Suppressor macrophage (primary cell): ENCODE data around the gene CCNQ.

Experiments
- DNase-seq, 4 experiments: peaks; one replicate each; pipeline ENCODE4 v3.0.0-alpha.2; 2020 to 2022

CCNQ gene

DNA sequence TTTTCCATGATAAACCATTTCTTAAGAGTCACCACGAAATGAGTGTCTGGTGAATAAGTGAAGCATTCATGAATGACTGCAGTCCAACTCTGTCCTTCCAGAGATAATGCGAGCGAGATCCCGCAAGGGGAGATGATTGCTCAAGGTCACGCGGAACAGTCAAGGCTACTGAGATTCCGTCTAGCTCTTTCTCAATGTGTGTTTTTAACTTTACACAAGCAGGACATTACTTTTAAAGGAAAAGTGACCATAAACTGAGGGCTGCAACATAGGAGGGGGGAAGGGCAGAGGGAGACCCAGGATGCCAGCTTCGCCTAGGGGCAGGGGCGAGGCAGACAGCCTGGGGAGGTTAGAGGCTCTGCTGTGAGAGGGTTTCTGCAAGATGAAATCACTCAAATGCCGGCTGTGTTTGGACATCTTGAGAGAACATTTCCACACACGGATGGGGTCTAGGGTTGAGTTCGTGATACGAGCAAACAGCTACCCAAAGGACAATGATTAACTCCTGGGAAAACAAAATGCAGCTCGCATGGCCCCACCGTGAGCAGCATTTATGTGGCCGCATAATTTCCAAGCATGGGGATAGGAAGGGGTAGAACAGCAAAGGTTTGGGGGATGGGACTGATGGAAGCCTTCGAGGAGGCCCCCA lies 23.8 kb upstream of the CCNQ start:
- DNase-seq, result no peak

DNA sequence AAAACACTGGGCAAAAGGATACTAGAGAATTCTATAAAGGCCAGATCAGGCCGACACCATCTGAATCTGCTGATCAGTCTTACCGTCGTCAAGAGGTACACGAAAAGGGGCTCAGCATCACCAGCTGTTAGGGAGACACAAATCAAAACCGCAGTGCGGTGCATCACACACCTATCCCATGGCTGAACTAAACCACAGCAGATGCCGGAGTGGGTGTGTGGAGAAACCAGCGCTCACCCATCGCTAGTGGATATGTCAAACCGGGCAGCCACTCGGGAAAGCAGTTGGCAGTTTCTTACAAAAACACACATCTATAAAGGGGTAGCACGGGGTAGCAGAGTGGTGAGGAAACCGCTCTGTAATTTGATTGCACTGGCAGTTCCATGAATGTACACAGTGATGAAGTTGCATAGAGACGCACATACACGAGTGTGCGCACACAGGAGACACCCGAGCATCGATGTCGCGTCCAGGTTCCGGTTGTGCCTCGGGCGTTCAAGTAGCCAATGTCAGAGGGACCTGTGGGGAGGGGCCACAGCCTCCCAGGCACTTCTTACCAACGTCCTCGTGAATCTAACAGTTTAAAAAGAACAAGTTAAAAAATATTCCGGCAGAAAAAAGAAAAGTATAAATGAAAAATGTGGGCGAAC lies 23.1 kb upstream of the CCNQ start:
- DNase-seq, result no peak

DNA sequence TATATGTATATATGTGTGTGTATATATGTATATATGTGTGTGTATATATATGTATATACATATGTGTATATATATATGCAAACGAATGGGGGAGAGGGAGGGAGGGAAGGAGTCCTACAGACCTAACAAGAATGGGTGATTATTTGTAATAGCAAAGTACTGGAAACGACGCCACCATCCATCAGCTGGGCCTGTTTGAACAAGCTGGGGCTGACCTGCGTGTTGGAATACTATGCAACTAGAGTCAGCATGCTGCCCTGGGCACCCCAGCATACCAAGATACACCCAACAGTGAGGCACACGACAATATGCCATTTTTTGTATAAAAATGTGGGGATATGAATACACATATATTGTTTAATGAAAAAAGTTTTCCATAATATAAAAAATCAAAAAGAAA lies 21.6 kb upstream of the CCNQ start:
- no peak for DNase-seq

DNA sequence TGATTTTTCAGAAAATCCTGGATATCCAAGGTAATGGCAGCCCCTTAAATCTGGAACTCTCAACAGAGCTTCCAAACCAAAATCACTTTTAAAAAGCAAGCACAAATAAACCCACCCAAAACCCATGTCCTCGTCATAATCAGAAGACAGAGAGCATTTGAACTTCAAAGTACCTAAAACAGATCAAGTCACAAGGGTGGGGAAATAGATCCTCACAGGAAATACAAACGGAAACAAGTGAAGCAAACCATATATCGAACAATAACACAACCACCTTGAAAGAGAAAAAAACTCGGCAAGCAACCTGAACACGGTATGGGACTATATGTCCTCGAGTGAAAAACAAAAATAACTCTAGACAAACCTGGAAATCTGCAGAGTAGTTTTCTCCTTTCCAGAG lies 15.9 kb upstream of the CCNQ start:
- no peak for DNase-seq

DNA sequence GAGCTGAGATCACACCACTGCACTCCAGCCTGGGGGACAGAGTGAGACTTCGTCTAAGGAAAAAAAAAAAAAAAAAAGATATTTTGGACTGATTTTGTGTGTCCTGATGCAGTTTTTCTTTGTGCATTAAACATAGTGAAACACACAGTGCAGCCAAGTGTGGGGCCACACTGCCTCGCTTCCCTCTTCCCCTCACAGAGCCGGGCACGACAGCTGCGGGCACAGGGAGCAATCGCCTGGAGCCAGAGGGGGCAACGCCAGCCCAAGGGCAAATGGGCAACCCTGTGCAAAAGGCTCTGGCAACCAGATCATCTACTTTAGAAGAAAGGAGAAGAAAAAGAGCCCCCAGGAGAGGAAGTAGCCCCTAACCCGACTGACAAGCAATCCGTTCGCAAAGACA lies 13.5 kb upstream of the CCNQ start:
- DNase-seq, result no peak

DNA sequence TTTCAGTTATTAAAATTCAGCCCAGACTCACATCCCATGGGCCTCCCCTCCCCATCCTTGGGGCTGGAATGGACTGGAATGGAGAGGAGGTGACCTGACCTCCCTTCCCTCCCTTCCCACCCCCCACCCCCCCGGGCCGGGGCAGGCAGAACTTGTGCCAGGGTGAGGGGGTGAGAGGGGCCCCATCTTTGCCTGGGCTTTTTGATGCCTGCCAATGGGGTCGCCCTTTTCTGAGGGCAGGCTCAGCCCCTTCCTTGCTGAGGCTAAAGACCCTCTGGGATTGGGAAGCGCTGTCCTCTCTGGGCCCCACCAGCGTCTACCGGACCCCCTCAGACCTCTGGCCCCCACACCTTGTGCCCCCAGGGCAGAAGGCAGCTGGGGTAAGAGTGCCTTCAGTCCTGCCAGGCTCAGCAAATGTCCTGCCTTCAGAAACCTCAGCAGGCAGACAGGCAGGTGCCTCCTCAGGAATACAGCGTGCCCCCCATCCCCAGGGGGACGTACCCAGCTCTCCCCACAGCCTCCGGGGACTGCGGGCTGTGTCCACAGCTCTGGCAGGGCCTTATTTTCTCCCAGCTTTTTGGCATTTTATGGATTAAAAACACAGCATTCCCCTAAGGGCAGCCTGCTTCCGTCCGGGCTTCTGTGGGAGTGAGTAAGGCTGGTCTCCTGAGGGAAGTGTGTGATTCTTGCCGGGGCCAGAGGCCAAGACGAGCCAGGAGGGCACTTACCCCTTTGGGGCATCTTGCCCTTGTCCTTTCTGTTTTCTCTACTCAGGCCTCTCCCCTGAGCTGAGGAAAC lies 12.6 kb upstream of the CCNQ start:
- DNase-seq, result no peak

DNA sequence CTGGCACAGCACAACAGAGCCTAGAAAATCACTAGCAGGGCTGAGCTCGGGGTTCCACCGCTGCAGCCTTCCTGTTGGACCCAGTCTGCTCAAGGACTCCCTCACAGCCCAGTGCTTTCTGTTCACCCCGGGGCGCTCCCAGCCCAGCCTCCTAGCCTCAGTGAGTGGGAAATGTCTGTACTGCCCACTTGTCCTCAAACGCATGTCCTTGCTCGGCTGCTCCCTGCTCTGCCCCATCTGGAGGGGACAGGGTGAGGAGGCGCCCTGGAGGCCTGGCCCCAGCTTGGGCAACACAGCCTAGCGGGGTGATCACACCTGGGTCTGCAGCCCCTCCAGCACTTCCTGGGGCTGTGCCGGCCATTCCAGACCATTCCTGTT lies 11.9 kb upstream of the CCNQ start:
- no peak for DNase-seq

DNA sequence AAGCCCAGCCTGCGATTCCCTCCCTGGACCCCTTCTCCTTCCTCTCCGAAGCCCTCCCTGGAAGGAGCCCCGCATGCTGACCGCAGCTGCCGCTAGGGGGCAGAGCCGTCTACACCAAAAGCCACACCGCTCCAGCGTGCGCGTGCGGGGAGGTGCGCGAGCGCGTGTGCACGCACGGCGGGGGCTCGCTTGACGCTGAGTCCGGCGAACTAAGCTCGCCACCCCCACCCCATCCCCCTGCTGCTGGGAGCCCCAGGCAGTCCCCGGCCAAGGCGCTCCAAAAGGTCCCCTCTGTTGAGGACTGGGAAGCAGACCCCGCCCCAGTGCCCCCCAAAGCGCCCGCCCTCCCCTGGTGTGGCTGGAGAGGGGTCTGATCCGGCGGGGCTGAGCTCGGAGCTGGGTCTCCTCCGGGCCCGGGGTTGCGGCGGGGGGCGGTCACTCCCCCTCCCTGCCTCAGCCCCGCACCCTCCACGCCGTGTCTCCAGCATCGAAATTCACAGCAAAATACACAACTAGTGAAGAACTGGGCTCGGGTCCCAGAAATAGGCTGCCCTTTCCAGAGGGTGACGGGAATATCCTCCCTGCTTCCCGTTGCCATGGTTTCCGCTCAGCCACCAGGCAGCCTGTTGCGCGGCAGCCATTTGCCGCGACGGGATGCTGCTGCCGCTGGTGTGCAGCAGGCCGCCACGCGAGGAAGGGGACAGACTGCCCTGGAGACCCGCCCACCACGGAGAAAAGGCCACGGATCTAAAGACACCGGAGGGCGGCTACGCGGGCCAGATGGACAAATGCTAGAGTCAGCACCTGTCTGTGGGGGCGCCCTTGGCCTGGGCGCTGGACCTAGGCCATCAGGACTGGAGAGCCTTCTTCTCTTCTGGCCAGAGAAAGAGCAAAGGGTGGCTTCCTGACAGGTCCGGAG lies 11.2 kb upstream of the CCNQ start:
- peak; percentile 45 to 83 (median 58) for DNase-seq

DNA sequence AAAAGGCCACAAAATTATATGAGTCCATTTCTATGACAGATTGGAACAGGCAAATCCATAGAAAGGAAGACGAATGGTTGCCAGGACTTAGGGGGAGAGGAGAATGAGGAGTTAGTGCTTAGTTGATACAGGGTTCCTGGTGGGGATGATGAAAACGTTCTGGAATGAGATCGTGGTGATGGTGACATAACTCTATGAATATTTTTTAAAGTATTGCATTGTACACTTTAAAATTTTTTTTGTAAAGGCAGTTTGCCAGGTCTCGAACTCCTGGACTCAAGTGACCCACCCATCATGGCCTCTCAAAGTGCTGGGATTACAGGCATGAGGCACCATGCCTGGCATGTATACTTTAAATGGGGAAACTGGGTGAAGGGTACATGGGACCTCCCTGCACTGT lies 9.9 kb upstream of the CCNQ start:
- no peak for DNase-seq

DNA sequence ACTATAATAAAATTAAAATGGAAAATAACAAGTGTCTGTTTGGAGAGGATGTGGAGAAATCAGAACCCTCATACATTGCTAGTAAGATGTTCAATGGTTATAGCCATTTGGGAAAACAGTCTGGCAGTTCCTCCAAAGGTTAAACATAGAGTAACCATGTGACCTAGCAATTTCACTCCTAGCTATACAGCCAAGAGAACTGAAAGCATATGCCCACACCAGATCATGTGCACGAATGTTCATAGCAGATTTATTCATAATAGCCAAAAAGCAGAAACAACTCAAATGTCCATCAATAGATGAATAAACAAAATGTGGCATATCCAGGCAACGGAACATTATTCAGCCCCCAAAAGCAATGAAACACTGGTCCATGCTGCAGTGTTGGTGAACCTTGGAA lies 9.4 kb upstream of the CCNQ start:
- DNase-seq, result peak; percentile 66 to 86 (median 77)

DNA sequence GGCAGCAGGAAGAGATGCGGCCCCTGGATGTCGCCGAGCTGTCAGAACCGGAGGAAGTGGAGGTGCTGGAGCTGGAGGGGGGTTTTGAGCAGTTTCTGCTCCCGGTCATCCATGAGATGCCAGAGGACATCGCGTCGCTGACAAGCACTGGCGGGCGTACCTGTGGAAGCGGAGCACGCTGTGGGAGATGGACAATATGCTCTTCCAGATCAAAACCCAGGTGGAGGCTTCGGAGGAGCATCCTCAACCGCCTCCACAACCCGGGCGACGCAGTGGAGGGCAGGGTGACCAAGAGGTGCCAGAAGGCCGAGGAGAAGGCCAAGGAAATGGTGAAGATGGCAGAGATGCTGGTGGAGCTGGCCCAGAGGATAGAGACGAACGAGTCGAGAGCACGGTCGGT lies 7.6 kb upstream of the CCNQ start:
- no peak for DNase-seq

DNA sequence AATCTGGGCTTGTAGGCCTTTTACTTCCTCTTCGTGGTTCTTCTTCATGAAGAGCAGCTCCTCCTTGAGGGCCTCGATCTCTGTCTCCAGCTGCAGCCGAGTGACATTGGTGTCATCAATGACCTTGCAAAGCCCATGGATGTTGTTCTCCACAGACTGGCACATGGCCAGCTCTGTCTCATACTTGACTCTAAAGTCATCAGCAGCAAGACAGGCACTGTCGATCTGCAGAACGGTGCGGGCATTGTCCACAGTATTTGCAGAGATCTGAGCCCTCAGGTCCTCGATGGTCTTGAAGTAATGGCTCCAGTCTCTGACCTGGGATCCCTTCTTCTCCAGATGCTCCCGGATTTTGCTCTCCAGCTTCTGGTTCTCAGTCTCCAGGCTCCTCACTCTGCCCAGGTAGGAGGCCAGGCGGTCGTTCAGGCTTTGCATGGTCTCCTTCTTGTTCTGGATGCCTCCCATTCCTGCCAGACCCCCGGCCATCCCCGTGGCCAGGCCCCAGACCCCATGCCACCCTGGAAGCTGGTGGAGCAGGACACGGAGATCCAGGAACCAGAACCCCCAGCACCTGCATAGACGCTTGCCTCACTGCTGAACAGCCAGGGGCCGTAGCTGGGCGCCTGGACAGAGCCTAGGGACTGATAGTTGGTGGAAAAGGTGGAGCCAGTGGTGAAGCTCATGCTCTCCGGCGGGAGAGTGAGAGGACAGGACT lies 5.9 kb upstream of the CCNQ start:
- DNase-seq, result peak in 3 of 4 experiments; percentile 21 to 30 (median 28)

DNA sequence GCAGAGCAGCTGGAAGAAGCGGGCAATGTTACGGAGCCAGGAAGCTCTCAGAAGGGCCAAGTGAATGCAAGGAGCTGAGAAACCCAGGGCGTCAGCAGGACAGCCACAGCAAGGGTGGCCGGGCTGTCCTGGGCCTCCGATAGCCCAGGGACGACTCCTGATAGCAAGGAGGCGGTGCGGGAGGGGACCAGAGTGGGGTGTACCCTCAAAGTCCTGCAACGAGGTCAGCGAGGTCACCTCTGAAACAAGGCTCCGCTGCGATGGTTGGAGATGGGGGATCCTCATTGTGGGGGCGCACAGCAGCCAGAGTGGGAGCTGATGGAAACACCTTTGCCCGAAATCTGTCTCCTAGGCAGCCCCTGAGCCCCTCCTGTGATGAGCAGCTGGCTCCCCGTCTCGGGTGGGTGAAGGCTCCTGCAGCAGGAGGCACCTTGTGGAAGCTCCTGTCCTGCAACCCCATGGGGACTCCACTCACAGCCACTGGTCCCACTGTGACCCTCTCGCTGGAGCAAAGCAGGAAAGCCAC lies 4.3 kb upstream of the CCNQ start:
- no peak for DNase-seq

DNA sequence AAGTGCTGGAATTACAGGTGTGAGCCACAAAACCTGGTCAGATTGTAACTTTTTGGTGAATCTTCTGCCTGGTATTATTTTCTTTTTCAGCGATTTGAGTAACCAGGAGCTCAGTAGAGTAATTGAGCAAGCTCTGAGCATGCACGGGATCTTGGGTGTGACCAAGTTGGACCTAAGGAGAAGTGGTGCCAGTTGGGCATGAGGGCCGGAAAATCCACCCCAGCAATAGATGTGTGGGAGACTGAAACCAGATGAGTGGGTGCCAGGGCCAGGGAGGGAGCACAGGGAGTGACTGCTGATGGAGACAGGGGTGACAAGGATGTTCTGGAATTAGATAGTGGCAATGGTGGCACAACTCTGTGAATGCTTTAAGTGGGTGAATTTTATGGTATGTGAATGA lies 3.7 kb upstream of the CCNQ start:
- peak; percentile 17 to 63 (median 48) for DNase-seq

DNA sequence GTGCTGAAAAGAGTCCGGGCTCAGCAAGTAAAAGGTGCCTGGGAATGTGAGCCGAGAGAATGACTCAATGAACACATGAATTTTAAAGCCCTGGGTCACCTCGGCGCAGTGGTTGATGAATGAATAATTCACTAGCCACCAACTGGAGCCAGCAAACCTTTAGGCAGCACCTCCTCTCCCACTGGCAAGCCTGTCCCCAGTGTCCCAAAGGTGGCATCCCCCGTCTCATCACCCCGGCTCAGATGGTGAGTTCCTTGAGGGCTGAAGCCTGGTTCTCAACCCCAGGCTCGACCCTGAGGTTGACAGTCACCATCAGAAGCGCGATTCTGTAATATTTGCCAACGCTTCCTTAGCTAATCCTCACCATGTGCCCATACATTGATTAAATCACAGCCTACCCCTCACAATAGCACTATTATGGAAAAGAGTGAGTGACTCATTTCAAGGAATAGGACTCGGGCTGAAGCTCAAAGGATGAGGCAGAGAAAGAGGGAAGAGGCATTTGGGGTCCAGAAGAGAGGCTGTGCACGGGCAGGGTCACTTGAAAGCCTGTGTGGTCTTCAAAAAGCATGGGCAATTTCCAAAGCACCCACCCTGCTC lies 2.7 kb upstream of the CCNQ start:
- DNase-seq, result no peak

DNA sequence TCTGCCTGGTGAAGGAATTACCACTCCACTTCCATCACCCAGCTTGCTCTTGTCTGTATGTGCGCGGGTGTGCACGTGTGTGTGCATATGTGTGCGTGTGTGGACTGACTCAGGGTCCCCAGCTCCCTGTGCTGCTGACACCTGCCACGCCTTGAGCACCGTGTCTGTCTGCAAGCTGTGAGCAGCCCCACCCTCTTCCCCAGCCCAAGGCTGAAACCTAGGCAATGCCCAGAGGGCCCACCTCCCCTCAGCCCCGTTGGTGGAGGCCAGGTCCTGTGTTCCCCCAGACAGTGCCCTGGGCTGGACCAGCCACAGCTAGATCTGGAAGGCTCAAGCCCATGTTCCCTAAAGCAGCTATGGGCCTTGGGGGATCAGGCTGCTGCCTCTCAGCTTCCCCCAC lies 2.0 kb upstream of the CCNQ start:
- DNase-seq, result no peak

DNA sequence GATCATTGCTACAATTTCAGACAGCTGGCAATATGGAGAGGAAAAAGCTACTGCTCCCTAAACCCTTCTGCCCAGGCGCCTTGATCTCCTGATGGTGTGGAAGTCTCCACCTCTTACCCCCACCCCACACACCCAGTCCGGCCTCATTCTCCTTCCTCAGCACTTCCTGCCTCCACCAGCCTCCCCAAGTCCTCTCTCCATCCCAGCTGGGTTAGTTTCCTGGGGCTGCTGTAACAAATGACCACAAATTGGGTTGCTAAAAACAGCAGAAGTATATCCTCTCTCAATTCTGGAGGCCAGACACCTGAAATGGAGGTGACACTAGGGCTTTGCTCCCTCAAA lies 1.1 kb upstream of the CCNQ start:
- peak; percentile 23 to 55 (median 36) for DNase-seq

DNA sequence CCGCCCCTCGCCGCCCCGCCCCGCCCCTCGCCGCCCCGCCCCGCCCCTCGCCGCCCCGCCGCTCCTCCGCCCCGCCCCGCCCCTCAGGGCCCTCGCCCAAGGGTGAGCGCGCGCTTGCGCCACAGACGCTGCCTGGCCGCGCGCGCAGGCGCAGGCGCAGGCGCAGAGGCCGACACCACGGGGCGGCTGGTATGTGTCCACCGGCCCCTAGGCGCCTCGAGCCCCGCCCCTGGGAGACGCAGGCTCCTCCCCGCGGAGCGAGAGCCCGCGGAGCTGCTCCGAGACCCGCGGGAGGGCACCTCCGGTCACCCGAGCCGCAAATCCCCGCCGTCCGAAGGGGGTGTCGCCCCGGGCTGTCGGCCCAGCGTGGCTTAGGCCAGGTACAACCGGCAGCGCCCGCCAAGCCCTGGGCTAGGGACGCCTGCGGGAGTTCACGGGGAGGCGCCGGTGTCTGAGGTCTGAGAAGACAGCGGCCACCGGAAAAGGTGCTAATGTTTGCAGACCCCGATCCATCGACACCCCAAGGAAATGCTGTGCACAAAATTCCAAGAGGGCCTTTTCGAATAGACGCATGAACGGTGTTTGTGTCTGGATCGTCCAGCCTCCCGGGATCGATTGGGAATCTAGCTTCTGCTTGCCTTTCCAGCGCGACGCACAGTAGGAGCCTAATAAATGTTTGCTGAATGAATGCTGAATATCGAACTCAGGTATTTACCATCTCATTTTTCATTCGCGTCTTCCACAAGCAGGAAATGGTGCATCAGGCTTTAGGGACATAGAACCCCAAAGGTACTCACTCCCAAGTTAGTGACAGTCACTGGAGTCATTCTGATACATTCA lies 473 bp upstream of the CCNQ start:
- DNase-seq, result peak; percentile 92 to 96 (median 94)

DNA sequence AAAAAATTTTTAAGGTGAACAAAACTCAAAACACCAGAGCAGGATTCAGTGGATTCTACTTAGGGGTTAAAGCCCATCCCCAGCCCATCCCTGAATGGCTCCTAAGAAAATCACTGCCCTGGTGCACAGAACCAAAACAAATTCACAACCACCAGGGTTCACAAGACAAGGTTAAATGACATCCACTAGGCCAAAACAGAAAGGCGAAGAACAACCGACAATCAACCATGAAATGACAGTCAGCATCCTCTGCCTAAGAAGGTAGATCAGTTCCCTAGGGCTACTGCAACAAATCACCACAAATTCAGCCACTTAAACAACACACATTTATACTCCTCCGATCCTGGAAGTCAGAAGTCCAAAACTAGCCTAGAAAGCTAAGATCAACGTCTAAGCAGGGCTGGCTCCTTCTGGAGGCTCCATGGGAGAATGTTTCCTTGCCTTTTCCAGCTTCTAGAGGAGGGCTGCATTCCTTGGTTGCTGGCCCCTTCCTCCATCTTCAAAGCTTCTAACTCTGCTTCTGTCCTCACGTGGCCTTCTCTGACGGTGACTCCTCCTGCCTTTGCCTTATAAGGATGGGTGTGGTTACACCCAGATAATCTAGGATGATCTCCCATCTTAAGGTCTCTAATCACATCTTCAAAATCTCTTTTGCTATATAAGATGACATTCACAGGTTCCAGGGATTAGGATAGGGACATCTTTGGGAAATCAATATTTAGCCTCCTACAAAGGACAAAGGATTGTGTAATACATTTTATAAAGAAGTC lies 1.8 kb downstream of the CCNQ start:
- no peak for DNase-seq
